H9 (cell line): ENCODE measurements around the gene ANGPTL8. TPM values are rescaled to one million over a fixed set of nuclear protein-coding genes. Genes with fewer than 3 reads are reported as not detected.

Experiments
- DNase-seq: peaks from one replicate; pipeline ENCODE4 v3.0.0-alpha.2; 2017
- H2AFZ ChIP-seq: one replicate; pipeline ENCODE4 v1.6.1; 2013; ENCODE audit warnings: mild to moderate bottlenecking, low read length, control low read depth, moderate library complexity
- H2AK5ac ChIP-seq: 2 replicates; pipeline ENCODE4 v1.6.1; 2013; ENCODE audit warnings: low read length, control low read depth, mixed read lengths; ENCODE audit not compliant: insufficient read length
- H2BK120ac ChIP-seq: one replicate; pipeline ENCODE4 v1.6.1; 2013; ENCODE audit warnings: low read depth, mild to moderate bottlenecking, low read length, control low read depth, inconsistent platforms; ENCODE audit not compliant: poor library complexity, severe bottlenecking
- H2BK12ac ChIP-seq: 2 replicates; pipeline ENCODE4 v1.6.1; 2013; ENCODE audit warnings: low read length, control low read depth, mixed read lengths, low read depth; ENCODE audit not compliant: insufficient read length
- H2BK15ac ChIP-seq: 2 replicates; pipeline ENCODE4 v1.6.1; 2013; ENCODE audit warnings: low read depth, low read length, control low read depth
- H2BK20ac ChIP-seq: one replicate; pipeline ENCODE4 v1.6.1; 2013; ENCODE audit warnings: low read depth, mild to moderate bottlenecking, low read length, control low read depth, inconsistent platforms; ENCODE audit not compliant: poor library complexity, severe bottlenecking
- H2BK5ac ChIP-seq: 2 replicates; pipeline ENCODE4 v1.6.1; 2013; ENCODE audit warnings: low read length, control low read depth, mixed read lengths; ENCODE audit not compliant: insufficient read length
- H3K14ac ChIP-seq: 2 replicates; pipeline ENCODE4 v1.6.1; 2013; ENCODE audit warnings: low read length, control low read depth; ENCODE audit not compliant: insufficient read depth
- H3K18ac ChIP-seq: 2 replicates; pipeline ENCODE4 v1.6.1; 2013; ENCODE audit warnings: low read depth, mild to moderate bottlenecking, mixed read lengths, low read length, control low read depth; ENCODE audit not compliant: insufficient read length
- H3K23ac ChIP-seq: 2 replicates; pipeline ENCODE4 v1.6.1; 2013; ENCODE audit warnings: low read length, control low read depth, mixed read lengths, low read depth; ENCODE audit not compliant: insufficient read length
- H3K23me2 ChIP-seq: 2 replicates; pipeline ENCODE4 v1.6.1; 2013; ENCODE audit warnings: low read depth, mild to moderate bottlenecking, mixed read lengths, low read length, control low read depth; ENCODE audit not compliant: insufficient read length, poor library complexity, severe bottlenecking
- H3K27ac ChIP-seq: 2 replicates; pipeline ENCODE4 v1.5.1; 2013; ENCODE audit warnings: low read length, control low read depth, mixed read lengths, low read depth; ENCODE audit not compliant: insufficient read length
- H3K27me3 ChIP-seq: 2 replicates; pipeline ENCODE4 v1.6.1; 2013; ENCODE audit warnings: low read length, control low read depth, inconsistent platforms; ENCODE audit not compliant: insufficient read depth
- H3K4ac ChIP-seq: 2 replicates; pipeline ENCODE4 v1.6.1; 2013; ENCODE audit warnings: low read depth, mild to moderate bottlenecking, control low read depth, inconsistent platforms, low read length, moderate library complexity
- H3K4me1 ChIP-seq: 2 replicates; pipeline ENCODE4 v1.6.1; 2013; ENCODE audit warnings: low read length, control low read depth, inconsistent platforms; ENCODE audit not compliant: insufficient read depth
- H3K4me2 ChIP-seq: 2 replicates; pipeline ENCODE4 v1.6.1; 2013; ENCODE audit warnings: low read length, control low read depth, mixed read lengths; ENCODE audit not compliant: insufficient read length, insufficient read depth
- H3K56ac ChIP-seq: 2 replicates; pipeline ENCODE4 v1.6.1; 2013; ENCODE audit warnings: low read depth, mild to moderate bottlenecking, mixed read lengths, low read length, control low read depth; ENCODE audit not compliant: insufficient read length
- H3K79me1 ChIP-seq: 2 replicates; pipeline ENCODE4 v1.6.1; 2013; ENCODE audit warnings: low read depth, mild to moderate bottlenecking, moderate library complexity, low read length, control low read depth, inconsistent platforms; ENCODE audit not compliant: insufficient read depth, poor library complexity, severe bottlenecking
- H3K79me2 ChIP-seq: 2 replicates; pipeline ENCODE4 v1.6.1; 2013; ENCODE audit warnings: low read length, control low read depth, inconsistent platforms; ENCODE audit not compliant: insufficient read depth
- H3K9ac ChIP-seq: 2 replicates; pipeline ENCODE4 v1.6.1; 2013; ENCODE audit warnings: low read length, control low read depth, mixed read lengths; ENCODE audit not compliant: insufficient read length; ENCODE audit errors: extremely low read depth
- H3K9me3 ChIP-seq: one replicate; pipeline ENCODE4 v1.6.1; 2013; ENCODE audit warnings: low read depth, low read length, inconsistent platforms; ENCODE audit not compliant: control insufficient read depth
- H3T11ph ChIP-seq: one replicate; pipeline ENCODE4 v1.6.1; 2013; ENCODE audit warnings: mild to moderate bottlenecking, low read length, control low read depth, inconsistent platforms
- H4K20me1 ChIP-seq: one replicate; pipeline ENCODE4 v1.6.1; 2013; ENCODE audit not compliant: control insufficient read depth, insufficient read length, insufficient read depth
- H4K5ac ChIP-seq: 2 replicates; pipeline ENCODE4 v1.6.1; 2013; ENCODE audit warnings: low read depth, mild to moderate bottlenecking, mixed read lengths, low read length, control low read depth; ENCODE audit not compliant: insufficient read length
- H4K8ac ChIP-seq: replicated peaks from 2 replicates; pipeline ENCODE4 v1.6.1; 2013; ENCODE audit warnings: low read length, control low read depth, mixed read lengths, low read depth; ENCODE audit not compliant: insufficient read length
- H4K91ac ChIP-seq: 2 replicates; pipeline ENCODE4 v1.6.1; 2013; ENCODE audit warnings: low read depth, mild to moderate bottlenecking, moderate library complexity, mixed read lengths, low read length, control low read depth; ENCODE audit not compliant: insufficient read length
- H3K27ac Mint-ChIP-seq, 3 experiments: 2 replicates in 2 of 3; 3 replicates in 1 of 3; pipeline ENCODE4 v1.8.0; 2020 to 2021; ENCODE audit warnings: mixed read lengths in 3 of 3, mild to moderate bottlenecking in 1 of 3, moderate library complexity in 1 of 3
- H3K27me3 Mint-ChIP-seq: 2 replicates; pipeline ENCODE4 v1.8.0; 2021; ENCODE audit warnings: low read depth, mild to moderate bottlenecking, moderate library complexity, mixed read lengths
- H3K36me3 Mint-ChIP-seq, 3 experiments: 2 replicates in 2 of 3; 3 replicates in 1 of 3; pipeline ENCODE4 v1.8.0; 2020 to 2021; ENCODE audit warnings: low read depth in 3 of 3, mixed read lengths in 3 of 3; ENCODE audit not compliant: insufficient read depth in 1 of 3
- H3K4me1 Mint-ChIP-seq, 2 experiments: 2 replicates each; pipeline ENCODE4 v1.8.0; 2020; ENCODE audit warnings: mixed read lengths in 2 of 2
- H3K4me3 Mint-ChIP-seq, 2 experiments: 2 replicates in 1 of 2; 3 replicates in 1 of 2; pipeline ENCODE4 v1.8.0; 2020 to 2021; ENCODE audit warnings: mild to moderate bottlenecking in 2 of 2, mixed read lengths in 2 of 2, moderate library complexity in 1 of 2
- H3K9me3 Mint-ChIP-seq, 2 experiments: 2 replicates in 1 of 2; 3 replicates in 1 of 2; pipeline ENCODE4 v1.8.0; 2020; ENCODE audit warnings: mild to moderate bottlenecking in 2 of 2, mixed read lengths in 2 of 2, moderate library complexity in 1 of 2
- WGBS: extraction: QIAGEN DNeasy Blood & Tissue Kit; methylation state at CpG from one replicate; pipeline ENCODE4 v1.1.7; 2013; ENCODE audit warnings: missing lambda C conversion rate, low lambda C conversion rate, mixed read lengths; ENCODE audit not compliant: insufficient read length; ENCODE audit errors: extremely low coverage; 5-methylcytosine and 5-hydroxymethylcytosine counted together
- total RNA-seq: library from RNA; stranded (reverse); gene quantifications from 2 replicates; pipeline ENCODE4 v1.2.1, GENCODE V29; 2021
- TF ChIP-seq, protein P1 (sequence below): fragments of 200-600 bp; sonication (generic); conservative IDR thresholded peaks from 3 replicates; pipeline ENCODE4 v1.8.0; 2021; ENCODE audit warnings: antibody characterized with exemption, mild to moderate bottlenecking

The ANGPTL8 gene
- total RNA-seq, 1 experiment from 2014 or later: not detected

DNA sequence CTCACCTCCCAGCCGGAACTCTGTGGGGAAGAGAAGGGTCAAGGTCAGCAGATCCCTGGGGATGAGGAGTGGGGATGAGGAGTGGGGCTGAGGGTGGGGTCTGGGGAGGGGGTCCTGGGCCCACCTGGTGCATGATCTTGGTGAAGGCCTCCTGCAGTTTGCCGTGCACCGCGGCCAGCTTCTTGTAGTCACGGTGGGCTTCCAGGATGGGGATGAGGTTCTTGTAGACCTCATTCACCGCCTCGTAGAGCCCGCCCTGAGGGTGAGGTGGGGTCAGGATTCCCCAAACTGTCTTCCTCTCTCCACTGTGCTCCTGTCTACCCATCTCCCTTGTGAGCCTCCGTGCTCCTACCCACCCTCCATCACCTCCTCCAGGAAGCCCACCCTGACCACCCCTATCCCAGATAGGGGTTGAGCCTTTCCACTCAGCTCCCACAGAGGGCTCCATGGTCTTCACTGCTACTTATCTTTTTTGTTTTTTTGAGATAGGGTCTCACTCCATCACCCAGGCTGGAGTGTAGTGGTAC is 35.3 kb upstream of the ANGPTL8 start:
- no peak overlapping the region for H3K18ac ChIP-seq
- no peak overlapping the region for H3K23ac ChIP-seq
- H2AK5ac ChIP-seq: no peak overlapping the region
- no peak overlapping the region for H2BK12ac ChIP-seq
- Mint-ChIP-seq H3K27me3 (no peaks in the 10 kb centered on the region), H3K36me3 (peaks cover 0 to 42% (median 23%) of the 10 kb centered on the region in 3 experiments; a peak in 5 of 7 replicates), H3K4me3 (peak overlapping the region in 1 of 2 experiments; percentile 48; a peak in 1 of 5 replicates), H3K4me1 (peaks cover 3 to 7% of the 10 kb centered on the region in 2 experiments; a peak in 3 of 4 replicates), H3K27ac (no peak overlapping the region), H3K9me3 (no peaks in the 10 kb centered on the region)
- H3K14ac ChIP-seq: no peak overlapping the region
- no peak overlapping the region for H3K4ac ChIP-seq
- WGBS: no CpG with 5 or more reads among the region's 9 CpGs
- no peak overlapping the region for H3K56ac ChIP-seq
- no peaks in the 10 kb centered on the region for H3K9me3 ChIP-seq
- H3K9ac ChIP-seq: no peak overlapping the region
- no peak overlapping the region for H4K91ac ChIP-seq
- no peaks in the 10 kb centered on the region for H3K23me2 ChIP-seq
- H2BK20ac ChIP-seq: no peak overlapping the region
- H3K27me3 ChIP-seq: no peaks in the 10 kb centered on the region
- H3K79me1 ChIP-seq: no peaks in the 10 kb centered on the region
- H2AFZ ChIP-seq: no peak overlapping the region
- H3K27ac ChIP-seq: no peak overlapping the region
- no peak overlapping the region for H4K5ac ChIP-seq
- no peak overlapping the region for H4K8ac ChIP-seq
- DNase-seq: no peak
- H3K4me2 ChIP-seq: no peak overlapping the region
- H3T11ph ChIP-seq: no peak overlapping the region
- H2BK5ac ChIP-seq: no peak overlapping the region
- H4K20me1 ChIP-seq: no peaks in the 10 kb centered on the region
- H3K4me1 ChIP-seq: no peaks in the 10 kb centered on the region
- no peaks in the 10 kb centered on the region for H3K79me2 ChIP-seq
- no peak overlapping the region for H2BK15ac ChIP-seq
- no peak overlapping the region for H2BK120ac ChIP-seq
- TF ChIP-seq, protein P1, sequence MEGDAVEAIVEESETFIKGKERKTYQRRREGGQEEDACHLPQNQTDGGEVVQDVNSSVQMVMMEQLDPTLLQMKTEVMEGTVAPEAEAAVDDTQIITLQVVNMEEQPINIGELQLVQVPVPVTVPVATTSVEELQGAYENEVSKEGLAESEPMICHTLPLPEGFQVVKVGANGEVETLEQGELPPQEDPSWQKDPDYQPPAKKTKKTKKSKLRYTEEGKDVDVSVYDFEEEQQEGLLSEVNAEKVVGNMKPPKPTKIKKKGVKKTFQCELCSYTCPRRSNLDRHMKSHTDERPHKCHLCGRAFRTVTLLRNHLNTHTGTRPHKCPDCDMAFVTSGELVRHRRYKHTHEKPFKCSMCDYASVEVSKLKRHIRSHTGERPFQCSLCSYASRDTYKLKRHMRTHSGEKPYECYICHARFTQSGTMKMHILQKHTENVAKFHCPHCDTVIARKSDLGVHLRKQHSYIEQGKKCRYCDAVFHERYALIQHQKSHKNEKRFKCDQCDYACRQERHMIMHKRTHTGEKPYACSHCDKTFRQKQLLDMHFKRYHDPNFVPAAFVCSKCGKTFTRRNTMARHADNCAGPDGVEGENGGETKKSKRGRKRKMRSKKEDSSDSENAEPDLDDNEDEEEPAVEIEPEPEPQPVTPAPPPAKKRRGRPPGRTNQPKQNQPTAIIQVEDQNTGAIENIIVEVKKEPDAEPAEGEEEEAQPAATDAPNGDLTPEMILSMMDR: no peak
